ENCODE data around the gene SHH. TPM values are rescaled to one million over a fixed set of nuclear protein-coding genes. Genes with fewer than 3 reads are reported as not detected.

Gene SHH
- total RNA-seq, 1 donor from 2014 or later = 0.58 TPM

DNA sequence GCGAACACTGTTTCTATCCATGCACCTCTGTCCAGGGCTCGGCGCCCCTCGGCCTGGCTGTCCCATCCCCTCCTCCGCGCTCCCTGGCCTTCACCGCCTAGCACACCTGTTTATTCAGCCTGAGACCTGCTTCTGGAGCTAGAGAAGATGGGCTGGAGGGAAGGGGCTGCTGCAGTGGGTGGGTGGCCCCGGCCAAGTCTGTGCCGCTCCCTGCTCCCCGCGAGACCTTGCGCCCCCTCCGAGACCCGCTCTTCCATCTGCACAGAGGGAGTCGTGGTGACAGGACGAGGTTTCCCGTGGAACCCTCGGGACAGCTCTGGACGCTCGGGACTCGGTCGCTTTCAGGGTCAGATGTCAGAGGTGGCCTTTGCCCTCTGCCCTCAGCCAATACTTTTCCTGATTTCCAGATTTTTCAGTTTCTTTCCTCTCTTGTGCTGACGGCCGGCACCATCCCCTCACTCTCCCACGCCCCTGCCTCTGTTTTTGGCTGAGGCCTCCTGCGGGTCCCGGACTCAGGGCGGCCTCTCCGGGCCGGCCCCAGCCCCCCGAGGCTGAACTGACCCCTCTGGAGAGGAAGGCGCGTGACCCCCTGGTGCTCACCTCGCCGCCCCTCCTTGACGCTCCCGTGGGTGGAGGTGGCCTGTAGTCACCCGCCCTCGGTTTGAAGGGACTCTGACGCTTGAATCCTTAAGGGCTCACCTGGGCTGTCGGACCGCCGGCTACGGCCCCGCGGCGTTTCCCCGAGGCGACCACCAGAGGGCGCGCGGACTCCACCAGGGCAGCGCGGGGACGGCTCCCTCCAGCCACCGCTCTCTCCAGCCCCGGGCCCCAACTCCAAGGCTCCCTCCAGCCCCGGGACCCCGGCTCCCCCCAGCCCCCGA, 15.6 kb downstream of the SHH start:
- H3K27me3 Mint-ChIP-seq (ENCODE audit: low read depth) = peaks cover 60% of the 10 kb centered on the region
- no peak overlapping the region for H3K27ac Mint-ChIP-seq
- DNase-seq (ENCODE audit: low spot score in 2 of 2, unreplicated experiment in 2 of 2) = peak; percentile 61 to 90
- no peaks in the 10 kb centered on the region for H3K4me1 Mint-ChIP-seq
- peaks cover under 1% of the 10 kb centered on the region for H3K9me3 Mint-ChIP-seq
- TF ChIP-seq, protein P1, sequence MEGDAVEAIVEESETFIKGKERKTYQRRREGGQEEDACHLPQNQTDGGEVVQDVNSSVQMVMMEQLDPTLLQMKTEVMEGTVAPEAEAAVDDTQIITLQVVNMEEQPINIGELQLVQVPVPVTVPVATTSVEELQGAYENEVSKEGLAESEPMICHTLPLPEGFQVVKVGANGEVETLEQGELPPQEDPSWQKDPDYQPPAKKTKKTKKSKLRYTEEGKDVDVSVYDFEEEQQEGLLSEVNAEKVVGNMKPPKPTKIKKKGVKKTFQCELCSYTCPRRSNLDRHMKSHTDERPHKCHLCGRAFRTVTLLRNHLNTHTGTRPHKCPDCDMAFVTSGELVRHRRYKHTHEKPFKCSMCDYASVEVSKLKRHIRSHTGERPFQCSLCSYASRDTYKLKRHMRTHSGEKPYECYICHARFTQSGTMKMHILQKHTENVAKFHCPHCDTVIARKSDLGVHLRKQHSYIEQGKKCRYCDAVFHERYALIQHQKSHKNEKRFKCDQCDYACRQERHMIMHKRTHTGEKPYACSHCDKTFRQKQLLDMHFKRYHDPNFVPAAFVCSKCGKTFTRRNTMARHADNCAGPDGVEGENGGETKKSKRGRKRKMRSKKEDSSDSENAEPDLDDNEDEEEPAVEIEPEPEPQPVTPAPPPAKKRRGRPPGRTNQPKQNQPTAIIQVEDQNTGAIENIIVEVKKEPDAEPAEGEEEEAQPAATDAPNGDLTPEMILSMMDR (IDR thresholded peaks at IDR 0.05; ENCODE audit: unreplicated experiment) = peak; percentile 96
- H3K36me3 Mint-ChIP-seq = no peaks in the 10 kb centered on the region
- no peak overlapping the region for H3K4me3 Mint-ChIP-seq

DNA sequence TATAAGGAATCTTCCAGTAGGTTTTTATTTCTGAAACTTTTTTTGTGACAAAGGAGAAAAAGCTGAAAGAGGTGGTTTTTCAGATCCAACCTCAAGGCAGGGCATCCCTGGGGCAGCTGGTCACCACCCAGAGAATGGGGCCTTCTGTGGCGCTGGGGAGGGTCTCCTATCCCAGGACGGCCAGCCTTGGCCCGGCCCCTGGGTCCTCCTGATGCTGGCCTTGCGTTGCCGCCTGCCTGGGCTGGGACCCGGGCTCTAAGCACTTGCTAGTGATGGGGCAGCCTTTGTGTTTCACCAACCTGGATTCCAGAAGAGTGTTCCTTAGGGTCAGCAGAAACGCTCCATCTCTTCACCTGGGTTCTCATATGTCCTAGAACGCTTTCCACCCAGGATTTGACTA, 16.3 kb downstream of the SHH start:
- TF ChIP-seq, protein P1 (IDR thresholded peaks at IDR 0.05; ENCODE audit: unreplicated experiment) = no peak
- Mint-ChIP-seq H3K4me3 (no peak overlapping the region), H3K4me1 (no peaks in the 10 kb centered on the region), H3K9me3 (peaks cover 4% of the 10 kb centered on the region), H3K36me3 (no peaks in the 10 kb centered on the region), H3K27me3 (ENCODE audit: low read depth) (peaks cover 58% of the 10 kb centered on the region), H3K27ac (no peak overlapping the region)
- no peak for DNase-seq (ENCODE audit: low spot score in 2 of 2, unreplicated experiment in 2 of 2)

DNA sequence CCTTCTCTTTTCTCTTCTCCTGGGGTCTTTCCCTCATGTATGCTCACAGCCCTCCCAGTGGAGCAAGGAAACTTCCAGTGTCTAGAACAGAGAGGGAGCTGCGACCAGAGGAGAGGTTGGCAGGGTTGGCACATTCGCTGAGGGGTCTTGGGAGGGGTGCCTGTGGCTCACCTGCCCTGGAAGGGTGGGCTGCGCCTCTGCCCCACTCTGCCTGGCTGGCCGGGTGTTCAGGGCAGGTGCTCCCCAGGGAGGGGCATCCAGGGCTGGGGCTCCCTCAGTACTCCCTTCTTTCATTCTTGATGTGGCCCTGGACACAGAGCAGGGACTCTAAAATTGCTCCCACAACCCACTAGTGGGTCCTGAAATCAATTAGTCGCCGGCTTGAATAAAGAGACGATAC, 16.9 kb downstream of the SHH start:
- TF ChIP-seq, protein P1 (IDR thresholded peaks at IDR 0.05; ENCODE audit: unreplicated experiment) = no peak
- Mint-ChIP-seq H3K36me3 (no peaks in the 10 kb centered on the region), H3K4me3 (no peak overlapping the region), H3K4me1 (no peaks in the 10 kb centered on the region), H3K9me3 (peaks cover 4% of the 10 kb centered on the region), H3K27ac (no peak overlapping the region), H3K27me3 (ENCODE audit: low read depth) (peaks cover 52% of the 10 kb centered on the region)
- no peak for DNase-seq (ENCODE audit: low spot score in 2 of 2, unreplicated experiment in 2 of 2)

DNA sequence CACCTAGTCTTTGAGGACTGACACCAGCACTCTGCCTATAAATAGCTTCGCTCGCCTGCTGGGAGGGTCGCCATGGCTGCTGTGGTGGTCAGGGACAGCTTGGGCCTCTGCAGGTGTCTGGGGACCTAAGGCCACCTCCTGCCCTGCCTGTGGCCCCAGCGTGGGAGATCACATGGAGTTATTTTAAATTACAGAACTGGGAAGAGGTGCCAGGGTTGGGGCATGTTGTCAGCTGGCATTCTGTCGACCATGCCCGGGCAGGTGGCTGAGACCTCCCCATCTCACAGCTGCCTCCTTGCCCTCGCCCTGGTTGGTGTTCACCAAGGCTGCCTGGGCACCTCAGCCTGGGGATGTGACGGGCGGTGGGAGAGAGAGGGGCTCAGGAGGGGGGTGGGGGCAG, 18.1 kb downstream of the SHH start:
- H3K9me3 Mint-ChIP-seq = peaks cover 4% of the 10 kb centered on the region

DNA sequence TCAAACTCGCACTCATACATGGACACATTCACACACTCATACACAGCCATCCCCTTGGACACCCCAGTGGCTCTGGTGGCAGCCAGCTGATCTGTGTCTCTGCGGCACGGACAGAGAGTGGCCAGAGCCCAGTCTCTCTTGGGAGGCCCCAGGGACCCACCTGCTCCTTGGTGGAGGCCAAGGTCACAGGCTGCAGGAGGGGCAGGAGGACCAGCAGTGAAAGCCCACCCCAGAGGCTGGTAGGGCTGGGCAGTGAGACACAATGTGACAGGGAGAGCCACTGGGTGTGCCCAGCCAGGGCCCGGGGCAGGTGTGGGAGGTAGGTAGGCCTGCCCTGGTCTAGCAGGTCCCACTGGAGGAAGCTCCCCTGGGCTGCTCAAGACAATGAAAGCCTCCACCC, 18.5 kb downstream of the SHH start:
- H3K4me1 Mint-ChIP-seq = no peaks in the 10 kb centered on the region
- no peak for DNase-seq (ENCODE audit: low spot score in 2 of 2, unreplicated experiment in 2 of 2)
- H3K9me3 Mint-ChIP-seq = peaks cover 4% of the 10 kb centered on the region
- no peak overlapping the region for H3K4me3 Mint-ChIP-seq
- H3K27ac Mint-ChIP-seq = no peak overlapping the region
- peaks cover 43% of the 10 kb centered on the region for H3K27me3 Mint-ChIP-seq (ENCODE audit: low read depth)
- no peaks in the 10 kb centered on the region for H3K36me3 Mint-ChIP-seq
- TF ChIP-seq, protein P1 (IDR thresholded peaks at IDR 0.05; ENCODE audit: unreplicated experiment) = no peak

More for the DNA sequence above, 18.1 kb downstream of the SHH start:
- TF ChIP-seq, protein P1 (IDR thresholded peaks at IDR 0.05; ENCODE audit: unreplicated experiment) = no peak
- H3K36me3 Mint-ChIP-seq = no peaks in the 10 kb centered on the region
- no peak overlapping the region for H3K27ac Mint-ChIP-seq
- H3K4me3 Mint-ChIP-seq = no peak overlapping the region
- H3K4me1 Mint-ChIP-seq = no peaks in the 10 kb centered on the region
- DNase-seq (ENCODE audit: low spot score in 2 of 2, unreplicated experiment in 2 of 2) = no peak
- H3K27me3 Mint-ChIP-seq (ENCODE audit: low read depth) = peaks cover 43% of the 10 kb centered on the region
